ENCODE data around the gene CERS6.

GRCh38 chr2:168612719-168613118 lies 156.6 kb downstream of the CERS6 start:
- TF ChIP-seq CTCF (IDR thresholded peaks at IDR 0.05) (no peak), ZFX (IDR thresholded peaks at IDR 0.05; ENCODE audit: borderline replicate concordance) (no peak)

Measured in 22Rv1 (cell line).